CD14-positive monocyte (primary cell): ENCODE measurements around the gene ONECUT1. TPM values are rescaled to one million over a fixed set of nuclear protein-coding genes. Genes with fewer than 3 reads are reported as not detected.

Experiments
- DNase-seq, 3 donors: peaks; one replicate each; pipeline ENCODE4 v3.0.0-alpha.2; 2011 to 2022
- H2AFZ ChIP-seq: 2 replicates; pipeline ENCODE4 v1.6.0; 2012; ENCODE audit warnings: mild to moderate bottlenecking, low read depth, low read length, inconsistent platforms; ENCODE audit not compliant: insufficient read depth, poor library complexity, severe bottlenecking
- H3K27ac ChIP-seq, 2 donors: 1 replicate in 1 of 2; 2 replicates in 1 of 2; pipeline ENCODE4 v1.5.1; 2012 to 2013; ENCODE audit warnings: low read length in 2 of 2, control low read depth in 1 of 2, inconsistent platforms in 1 of 2, low read depth in 1 of 2, mild to moderate bottlenecking in 1 of 2
- H3K27me3 ChIP-seq, 2 donors: one replicate each; pipeline versions ENCODE4 v1.6.0 to v1.6.1; 2011 to 2013; ENCODE audit warnings: low read length in 2 of 2; ENCODE audit not compliant: control insufficient read depth in 2 of 2, insufficient read depth in 2 of 2
- H3K36me3 ChIP-seq, 2 donors: replicated peaks in 1 of 2; 1 replicate in 1 of 2; 2 replicates in 1 of 2; pipeline versions ENCODE4 v1.5.1 to v1.6.1; 2012 to 2013; ENCODE audit warnings: low read length in 2 of 2, control low read depth in 1 of 2, inconsistent platforms in 1 of 2, mild to moderate bottlenecking in 1 of 2; ENCODE audit not compliant: insufficient read depth in 2 of 2, control insufficient read depth in 1 of 2
- H3K4me1 ChIP-seq, 2 donors: 1 replicate in 1 of 2; 2 replicates in 1 of 2; pipeline versions ENCODE4 v1.5.1 to v1.6.1; 2012 to 2013; ENCODE audit warnings: low read length in 2 of 2, control low read depth in 1 of 2, inconsistent platforms in 1 of 2, mild to moderate bottlenecking in 1 of 2, moderate library complexity in 1 of 2; ENCODE audit not compliant: insufficient read depth in 2 of 2, control insufficient read depth in 1 of 2
- H3K4me2 ChIP-seq: replicated peaks from 2 replicates; pipeline ENCODE3; 2012; ENCODE audit warnings: low read length, moderate library complexity, mild to moderate bottlenecking; ENCODE audit not compliant: poor library complexity, severe bottlenecking; ENCODE audit errors: extremely low read depth
- H3K4me3 ChIP-seq, 3 experiments: fragments of 200-600 bp in 1 of 3; sonication (generic) in 1 of 3; replicated peaks in 1 of 3; 1 replicate in 2 of 3; 2 replicates in 1 of 3; pipeline ENCODE4 v1.5.1; 2011 to 2013; ENCODE audit warnings: low read length in 3 of 3, mild to moderate bottlenecking in 3 of 3, control low read depth in 2 of 3, low read depth in 2 of 3, inconsistent platforms in 1 of 3, moderate library complexity in 1 of 3
- H3K79me2 ChIP-seq: 2 replicates; pipeline ENCODE4 v1.6.0; 2012; ENCODE audit warnings: mild to moderate bottlenecking, control low read depth, inconsistent platforms, low read length, moderate library complexity; ENCODE audit not compliant: insufficient read depth
- H3K9ac ChIP-seq: 2 replicates; pipeline ENCODE4 v1.6.0; 2017; ENCODE audit warnings: low read length, mild to moderate bottlenecking; ENCODE audit not compliant: insufficient read depth, poor library complexity, severe bottlenecking
- H3K9me3 ChIP-seq, 2 donors: replicated peaks in 1 of 2; 1 replicate in 1 of 2; 2 replicates in 1 of 2; pipeline versions ENCODE4 v1.5.1 to v1.6.1; 2012 to 2013; ENCODE audit warnings: low read length in 2 of 2, control low read depth in 1 of 2; ENCODE audit not compliant: control insufficient read depth in 1 of 2, insufficient read depth in 1 of 2
- H4K20me1 ChIP-seq: 2 replicates; pipeline ENCODE4 v1.6.0; 2012; ENCODE audit warnings: mild to moderate bottlenecking, low read length, control low read depth, moderate library complexity; ENCODE audit not compliant: insufficient read depth
- H3K27ac Mint-ChIP-seq, 7 donors: one replicate each; pipeline ENCODE4 v1.8.0; 2020; ENCODE audit warnings: mild to moderate bottlenecking in 7 of 7, mixed read lengths in 7 of 7, moderate library complexity in 6 of 7, inconsistent platforms in 2 of 7
- H3K27me3 Mint-ChIP-seq, 3 donors: one replicate each; pipeline ENCODE4 v1.8.0; 2021 to 2022; ENCODE audit warnings: low read depth in 3 of 3, mild to moderate bottlenecking in 3 of 3, mixed read lengths in 3 of 3, moderate library complexity in 3 of 3, inconsistent platforms in 1 of 3
- H3K36me3 Mint-ChIP-seq, 2 donors: one replicate each; pipeline ENCODE4 v1.8.0; 2020; ENCODE audit warnings: mixed read lengths in 2 of 2, inconsistent platforms in 1 of 2, mild to moderate bottlenecking in 1 of 2
- H3K4me1 Mint-ChIP-seq: one replicate; pipeline ENCODE4 v1.8.0; 2020; ENCODE audit warnings: mild to moderate bottlenecking, mixed read lengths
- H3K4me3 Mint-ChIP-seq, 2 donors: one replicate each; pipeline ENCODE4 v1.8.0; 2020; ENCODE audit warnings: mild to moderate bottlenecking in 2 of 2, mixed read lengths in 2 of 2, moderate library complexity in 1 of 2
- H3K9me3 Mint-ChIP-seq, 7 donors: one replicate each; pipeline ENCODE4 v1.8.0; 2020 to 2022; ENCODE audit warnings: mixed read lengths in 7 of 7, mild to moderate bottlenecking in 6 of 7, moderate library complexity in 6 of 7, inconsistent platforms in 2 of 7
- WGBS: methylation state at CpG from one replicate; pipeline ENCODE4 v1.1.5; 2013; ENCODE audit warnings: missing lambda C conversion rate; ENCODE audit not compliant: insufficient coverage; 5-methylcytosine and 5-hydroxymethylcytosine counted together
- intact Hi-C, 2 donors: fragments of 100-400 bp; cut with micrococcal nuclease; formaldehyde crosslinking; loops; one replicate each; pipeline versions ENCODE4 v1.15.0 to v1.15.1; 2023
- polyA plus RNA-seq, 3 donors: library from polyadenylated mRNA; depleted of rRNA in 1 of 3; unstranded in 2 of 3; stranded (reverse) in 1 of 3; fragments of 300-500 nt in 2 of 3; fragments of >200 nt in 1 of 3; fragmentation: Illumina TruSeq in 2 of 3; gene quantifications; 1 replicate in 2 of 3; 2 replicates in 1 of 3; pipeline ENCODE4 v1.2.3, GENCODE V29; 2012 to 2021
- TF ChIP-seq, protein P1 (sequence below): fragments of 200-600 bp; IDR thresholded peaks from one replicate; pipeline ENCODE4 v1.8.0; 2022; ENCODE audit warnings: antibody characterized with exemption, mild to moderate bottlenecking

ONECUT1 gene
- polyA plus RNA-seq, 3 donors, result not detected

DNA sequence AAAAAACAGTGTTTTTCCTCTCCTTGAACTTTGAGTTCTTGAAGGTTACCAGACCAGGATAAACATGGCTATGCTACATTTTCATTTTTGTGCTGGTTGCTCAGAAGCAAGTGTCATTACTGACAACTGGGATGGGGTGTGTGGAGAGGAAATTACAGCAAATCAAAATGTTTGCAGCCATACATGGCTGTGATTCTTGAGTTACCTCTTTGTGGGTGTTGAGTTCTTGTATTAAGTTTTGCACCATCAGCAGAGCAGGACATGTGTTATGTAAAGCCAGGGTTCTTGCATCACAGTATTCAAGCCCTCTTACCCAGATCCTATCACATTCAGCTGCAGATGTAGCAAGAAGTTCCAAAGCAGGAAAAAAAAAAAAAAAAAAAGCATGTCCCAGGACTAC is 57.0 kb downstream of the ONECUT1 start:
- Mint-ChIP-seq H3K4me1 (peaks cover 15% of the 10 kb centered on the region), H3K27me3 (peaks cover 0 to 2% (median 2%) of the 10 kb centered on the region in 3 donors), H3K4me3 (no peak overlapping the region), H3K36me3 (no peaks in the 10 kb centered on the region), H3K27ac (peak overlapping the region in 1 of 7 donors; percentile 25), H3K9me3 (no peaks in the 10 kb centered on the region)
- Histone ChIP-seq H3K79me2 (no peaks in the 10 kb centered on the region), H3K27ac (no peak overlapping the region), H3K9me3 (no peaks in the 10 kb centered on the region), H3K9ac (no peak overlapping the region), H3K36me3 (no peaks in the 10 kb centered on the region), H3K27me3 (no peaks in the 10 kb centered on the region), H2AFZ (no peak overlapping the region), H4K20me1 (no peaks in the 10 kb centered on the region), H3K4me1 (no peaks in the 10 kb centered on the region), H3K4me3 (no peak overlapping the region), H3K4me2 (no peak overlapping the region)
- intact Hi-C loops, result loop anchor here in 1 of 2 donors (10.0 kb wide), 1 partner anchor 398 kb away; no protein-coding TSS in a partner anchor
- TF ChIP-seq, protein P1, sequence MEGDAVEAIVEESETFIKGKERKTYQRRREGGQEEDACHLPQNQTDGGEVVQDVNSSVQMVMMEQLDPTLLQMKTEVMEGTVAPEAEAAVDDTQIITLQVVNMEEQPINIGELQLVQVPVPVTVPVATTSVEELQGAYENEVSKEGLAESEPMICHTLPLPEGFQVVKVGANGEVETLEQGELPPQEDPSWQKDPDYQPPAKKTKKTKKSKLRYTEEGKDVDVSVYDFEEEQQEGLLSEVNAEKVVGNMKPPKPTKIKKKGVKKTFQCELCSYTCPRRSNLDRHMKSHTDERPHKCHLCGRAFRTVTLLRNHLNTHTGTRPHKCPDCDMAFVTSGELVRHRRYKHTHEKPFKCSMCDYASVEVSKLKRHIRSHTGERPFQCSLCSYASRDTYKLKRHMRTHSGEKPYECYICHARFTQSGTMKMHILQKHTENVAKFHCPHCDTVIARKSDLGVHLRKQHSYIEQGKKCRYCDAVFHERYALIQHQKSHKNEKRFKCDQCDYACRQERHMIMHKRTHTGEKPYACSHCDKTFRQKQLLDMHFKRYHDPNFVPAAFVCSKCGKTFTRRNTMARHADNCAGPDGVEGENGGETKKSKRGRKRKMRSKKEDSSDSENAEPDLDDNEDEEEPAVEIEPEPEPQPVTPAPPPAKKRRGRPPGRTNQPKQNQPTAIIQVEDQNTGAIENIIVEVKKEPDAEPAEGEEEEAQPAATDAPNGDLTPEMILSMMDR, result no peak
- no peak for DNase-seq

DNA sequence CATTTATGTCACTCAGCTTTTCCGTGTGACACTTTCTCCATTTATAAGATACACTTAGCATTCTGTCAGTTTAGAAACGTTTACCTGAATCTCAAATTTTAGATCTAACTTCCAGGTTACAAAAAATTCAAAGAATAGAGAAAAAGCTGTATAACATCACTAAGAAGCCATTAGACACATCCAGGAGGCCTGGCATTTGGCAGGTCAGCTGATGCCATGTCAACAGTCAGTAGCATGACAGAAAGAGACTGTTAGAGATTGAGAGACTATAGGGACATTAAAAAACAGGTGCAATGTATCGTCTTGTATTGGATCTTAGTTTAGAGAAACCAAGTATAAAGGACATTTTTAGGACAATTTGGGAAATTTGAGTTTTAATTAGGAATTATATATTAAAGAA is 57.6 kb downstream of the ONECUT1 start:
- Histone ChIP-seq H2AFZ (no peak overlapping the region), H3K4me2 (no peak overlapping the region), H3K79me2 (no peaks in the 10 kb centered on the region), H3K9ac (no peak overlapping the region), H3K4me1 (no peaks in the 10 kb centered on the region), H3K4me3 (no peak overlapping the region), H3K9me3 (no peaks in the 10 kb centered on the region), H3K27me3 (no peaks in the 10 kb centered on the region), H3K36me3 (no peaks in the 10 kb centered on the region), H3K27ac (no peak overlapping the region), H4K20me1 (no peaks in the 10 kb centered on the region)
- Mint-ChIP-seq H3K9me3 (no peaks in the 10 kb centered on the region), H3K4me3 (no peak overlapping the region), H3K36me3 (no peaks in the 10 kb centered on the region), H3K27ac (no peak overlapping the region), H3K4me1 (peaks cover 15% of the 10 kb centered on the region), H3K27me3 (peaks cover 0 to 2% (median 2%) of the 10 kb centered on the region in 3 donors)
- TF ChIP-seq, protein P1, result no peak
- intact Hi-C loops, result loop anchor here in 1 of 2 donors (10.0 kb wide), 1 partner anchor 398 kb away; no protein-coding TSS in a partner anchor
- no CpG with 5 or more reads among the region's 3 CpGs for WGBS
- DNase-seq, result no peak
